Natural killer cell (primary cell): Measurements from ENCODE around the gene CTXND2. TPM values are rescaled to one million over a fixed set of nuclear protein-coding genes. Genes with fewer than 3 reads are reported as not detected.
"Not testable (repeated sequence)": the region's sequence is repeated elsewhere in the genome, so short reads cannot be mapped to it uniquely, and the experiment has no call there.

Source experiments
- ATAC-seq, 3 donors: fragments of 150-1000 bp in 2 of 3; fragments of 200-7000 bp in 1 of 3; cut with Tn5 transposase; 1 replicate in 1 of 3; 2 replicates in 2 of 3; pipeline ENCODE4 v1.10.0; 2021; ENCODE audit warnings: mild to moderate bottlenecking in 2 of 3, moderate library complexity in 2 of 3
- DNase-seq, 2 donors: peaks; one replicate each; pipeline versions ENCODE4 v3.0.0 to v3.0.0-alpha.2; 2013 to 2021; ENCODE audit warnings: mixed read lengths in 1 of 2
- H3K27ac ChIP-seq: one replicate; pipeline ENCODE4 v1.5.1; 2013; ENCODE audit warnings: mild to moderate bottlenecking, low read length
- H3K27me3 ChIP-seq: one replicate; pipeline ENCODE4 v1.6.1; 2013; ENCODE audit warnings: low read length; ENCODE audit not compliant: control insufficient read depth, insufficient read depth
- H3K36me3 ChIP-seq: one replicate; pipeline ENCODE4 v1.6.1; 2013; ENCODE audit warnings: low read length; ENCODE audit not compliant: control insufficient read depth, insufficient read depth
- H3K4me1 ChIP-seq: one replicate; pipeline ENCODE4 v1.6.1; 2013; ENCODE audit warnings: low read length; ENCODE audit not compliant: control insufficient read depth, insufficient read depth
- H3K4me3 ChIP-seq: one replicate; pipeline ENCODE4 v1.5.1; 2013; ENCODE audit warnings: low read length
- H3K9me3 ChIP-seq: one replicate; pipeline ENCODE4 v1.6.1; 2013; ENCODE audit warnings: low read length; ENCODE audit not compliant: control insufficient read depth, insufficient read depth
- H3K27ac Mint-ChIP-seq, 2 donors: one replicate each; pipeline ENCODE4 v1.8.0; 2022; ENCODE audit warnings: mild to moderate bottlenecking in 2 of 2, mixed read lengths in 2 of 2, moderate library complexity in 1 of 2
- H3K27me3 Mint-ChIP-seq, 2 donors: one replicate each; pipeline ENCODE4 v1.8.0; 2022; ENCODE audit warnings: low read depth in 2 of 2, mixed read lengths in 2 of 2
- H3K36me3 Mint-ChIP-seq: one replicate; pipeline ENCODE4 v1.8.0; 2022; ENCODE audit warnings: mixed read lengths
- H3K4me1 Mint-ChIP-seq, 2 donors: one replicate each; pipeline ENCODE4 v1.8.0; 2022; ENCODE audit warnings: mixed read lengths in 2 of 2
- H3K4me3 Mint-ChIP-seq: one replicate; pipeline ENCODE4 v1.8.0; 2022; ENCODE audit warnings: mild to moderate bottlenecking, moderate library complexity, mixed read lengths
- H3K9me3 Mint-ChIP-seq, 2 donors: one replicate each; pipeline ENCODE4 v1.8.0; 2022; ENCODE audit warnings: mixed read lengths in 2 of 2
- CTCF ChIP-seq: fragments of 200-600 bp; IDR thresholded peaks from one replicate; pipeline ENCODE4 v1.8.0; 2022; ENCODE audit warnings: antibody characterized with exemption
- WGBS: methylation state at CpG from one replicate; pipeline ENCODE4 v1.1.7; 2013; ENCODE audit warnings: missing lambda C conversion rate; ENCODE audit not compliant: insufficient coverage; 5-methylcytosine and 5-hydroxymethylcytosine counted together
- intact Hi-C: fragments of 100-400 bp; cut with micrococcal nuclease; formaldehyde crosslinking; loops from one replicate; pipeline ENCODE4 v1.14.2; 2022
- total RNA-seq, 4 donors: library from RNA; stranded (reverse); fragments of 120-200 nt in 1 of 4; gene quantifications; one replicate each; pipeline versions ENCODE4 v1.2.3 to v1.2.4, GENCODE V29; 2013 to 2022

Gene CTXND2
- total RNA-seq, 3 donors from 2014 or later (not counting 1 experiment from before 2014, with no cell fraction given), result not detected

- Mint-ChIP-seq H3K27me3 (peaks cover 0 to 4% of the 10 kb centered on the region in 2 donors), H3K9me3 (no peaks in the 10 kb centered on the region), H3K27ac (no peak overlapping the region), H3K4me3 (no peak overlapping the region), H3K36me3 (no peaks in the 10 kb centered on the region), H3K4me1 (peaks cover 17 to 25% of the 10 kb centered on the region in 2 donors)
- Histone ChIP-seq H3K9me3 (no peaks in the 10 kb centered on the region), H3K4me3 (no peak overlapping the region), H3K27me3 (no peaks in the 10 kb centered on the region), H3K27ac (no peak overlapping the region), H3K36me3 (no peaks in the 10 kb centered on the region), H3K4me1 (peaks cover 7% of the 10 kb centered on the region)
- DNase-seq, result no peak
- no peak for TF ChIP-seq CTCF
- WGBS, result 94% methylated on average over 8 of the region's 8 CpGs
- intact Hi-C loops, result no loop called here
- ATAC-seq, result no peak
Observed at GRCh38 chr1:150888727-150889126, 1.8 kb downstream of the CTXND2 start.

GRCh38 chr1:150890033-150890416, 3.1 kb downstream of the CTXND2 start:
- no peaks in the 10 kb centered on the region for H3K9me3 ChIP-seq
- intact Hi-C loops, result no loop called here
- no peak overlapping the region for H3K27ac ChIP-seq
- TF ChIP-seq CTCF, result no peak
- peak in 2 of 3 donors; percentile 44 to 76 for ATAC-seq
- peaks cover 7% of the 10 kb centered on the region for H3K4me1 ChIP-seq
- H3K27me3 ChIP-seq, result no peaks in the 10 kb centered on the region
- no peaks in the 10 kb centered on the region for H3K36me3 ChIP-seq
- Mint-ChIP-seq H3K36me3 (no peaks in the 10 kb centered on the region), H3K4me3 (peak overlapping the region; percentile 63), H3K4me1 (peaks cover 17 to 25% of the 10 kb centered on the region in 2 donors), H3K27me3 (peaks cover 0 to 3% of the 10 kb centered on the region in 2 donors), H3K27ac (peak overlapping the region in 1 of 2 donors; percentile 11), H3K9me3 (no peaks in the 10 kb centered on the region)
- peak in 1 of 2 donors; percentile 27 for DNase-seq
- no CpG with 5 or more reads among the region's 1 CpG for WGBS
- no peak overlapping the region for H3K4me3 ChIP-seq

- Mint-ChIP-seq H3K4me1 (peaks cover 17 to 25% of the 10 kb centered on the region in 2 donors), H3K27ac (no peak overlapping the region), H3K4me3 (no peak overlapping the region), H3K27me3 (peaks cover 0 to 10% of the 10 kb centered on the region in 2 donors), H3K36me3 (no peaks in the 10 kb centered on the region), H3K9me3 (no peaks in the 10 kb centered on the region)
- no peaks in the 10 kb centered on the region for H3K36me3 ChIP-seq
- no peak overlapping the region for H3K4me3 ChIP-seq
- DNase-seq, result no peak
- H3K27ac ChIP-seq, result no peak overlapping the region
- peaks cover 7% of the 10 kb centered on the region for H3K4me1 ChIP-seq
- WGBS, result 92% methylated on average over 3 of the region's 3 CpGs
- no peaks in the 10 kb centered on the region for H3K9me3 ChIP-seq
- no peak for TF ChIP-seq CTCF
- no peaks in the 10 kb centered on the region for H3K27me3 ChIP-seq
- intact Hi-C loops, result no loop called here
- ATAC-seq, result no peak
Observed at GRCh38 chr1:150893336-150893913, 6.5 kb downstream of the CTXND2 start.

GRCh38 chr1:150895618-150896017, 8.7 kb downstream of the CTXND2 start:
- Mint-ChIP-seq H3K27me3 (peaks cover 0 to 7% of the 10 kb centered on the region in 2 donors), H3K27ac (no peak overlapping the region), H3K9me3 (no peaks in the 10 kb centered on the region), H3K36me3 (no peaks in the 10 kb centered on the region), H3K4me3 (no peak overlapping the region), H3K4me1 (peaks cover 5 to 11% of the 10 kb centered on the region in 2 donors)
- Histone ChIP-seq H3K4me1 (peaks cover 2% of the 10 kb centered on the region), H3K27me3 (no peaks in the 10 kb centered on the region), H3K4me3 (no peak overlapping the region), H3K9me3 (no peaks in the 10 kb centered on the region), H3K36me3 (no peaks in the 10 kb centered on the region), H3K27ac (no peak overlapping the region)
- no peak for TF ChIP-seq CTCF
- 91% methylated on average over 4 of the region's 4 CpGs for WGBS
- DNase-seq (no peak), ATAC-seq (no peak)
- intact Hi-C loops, result no loop called here

GRCh38 chr1:150899795-150900194, 12.9 kb downstream of the CTXND2 start:
- H3K36me3 ChIP-seq, H3K4me1 Mint-ChIP-seq, intact Hi-C loops, H3K9me3 Mint-ChIP-seq, H3K4me3 ChIP-seq, H3K4me1 ChIP-seq, ATAC-seq, H3K27ac ChIP-seq, H3K36me3 Mint-ChIP-seq, H3K9me3 ChIP-seq, H3K27ac Mint-ChIP-seq, H3K27me3 ChIP-seq, DNase-seq, H3K4me3 Mint-ChIP-seq, H3K27me3 Mint-ChIP-seq: not testable (repeated sequence)
- 97% methylated on average over 8 of the region's 8 CpGs for WGBS
